SK-N-SH treated with all-trans-retinoic acid at 6 μM for 48 hours (cell line): ENCODE results near the gene ZNF618.

Experiments used
- ATAC-seq: fragments of 200-7000 bp; cut with Tn5 transposase; 3 replicates; pipeline ENCODE4 v1.9.1; 2020; ENCODE audit warnings: mild to moderate bottlenecking, moderate library complexity
- ARNTL ChIP-seq: fragments of 450-650 bp; formaldehyde crosslinking; IDR thresholded peaks from 2 replicates; pipeline ENCODE4 v1.5.0; 2020; ENCODE audit warnings: low read depth, mild to moderate bottlenecking, moderate library complexity, borderline replicate concordance
- BACH2 ChIP-seq: fragments of 250-450 bp; sonication (Bioruptor Pico); IDR thresholded peaks from 2 replicates; pipeline ENCODE4 v1.9.0; 2021; ENCODE audit warnings: mild to moderate bottlenecking, borderline replicate concordance
- CSDC2 ChIP-seq: fragments of 250-450 bp; sonication (Bioruptor Pico); IDR thresholded peaks from 2 replicates; pipeline ENCODE4 v1.5.0; 2020; ENCODE audit warnings: mild to moderate bottlenecking, moderate library complexity
- ESRRG ChIP-seq: fragments of 250-450 bp; sonication (Bioruptor Pico); IDR thresholded peaks from 2 replicates; pipeline ENCODE4 v1.6.1; 2021; ENCODE audit warnings: mild to moderate bottlenecking
- GLIS3 ChIP-seq: fragments of 250-450 bp; sonication (Bioruptor Pico); IDR thresholded peaks from 2 replicates; pipeline ENCODE4 v1.5.0; 2020; ENCODE audit warnings: mild to moderate bottlenecking, moderate library complexity
- OSR1 ChIP-seq: fragments of 250-450 bp; sonication (Bioruptor Pico); IDR thresholded peaks from 2 replicates; pipeline ENCODE4 v1.8.0; 2022; ENCODE audit warnings: moderate library complexity, mild to moderate bottlenecking, inconsistent platforms
- RARB ChIP-seq: fragments of 250-450 bp; sonication (Bioruptor Pico); IDR thresholded peaks from 2 replicates; pipeline ENCODE4 v1.8.0; 2021; ENCODE audit warnings: mild to moderate bottlenecking, moderate library complexity
- SNAI2 ChIP-seq: fragments of 250-450 bp; sonication (Bioruptor Pico); IDR thresholded peaks from 2 replicates; pipeline ENCODE4 v1.5.0; 2020; ENCODE audit warnings: mild to moderate bottlenecking, moderate library complexity
- TCF4 ChIP-seq: fragments of 250-450 bp; sonication (Bioruptor Pico); IDR thresholded peaks from 2 replicates; pipeline ENCODE4 v1.8.0; 2021; ENCODE audit warnings: mild to moderate bottlenecking, moderate library complexity, borderline replicate concordance
- TSHZ2 ChIP-seq: fragments of 250-450 bp; sonication (Bioruptor Pico); IDR thresholded peaks from 2 replicates; pipeline ENCODE4 v1.5.0; 2020; ENCODE audit warnings: mild to moderate bottlenecking, moderate library complexity
- ZC3H10 ChIP-seq: fragments of 250-450 bp; sonication (Bioruptor Pico); IDR thresholded peaks from 2 replicates; pipeline ENCODE4 v1.5.1; 2021; ENCODE audit warnings: mild to moderate bottlenecking, moderate library complexity
- ZFP30 ChIP-seq: fragments of 450-650 bp; formaldehyde crosslinking; IDR thresholded peaks from 2 replicates; pipeline ENCODE4 v1.5.0; 2022; ENCODE audit warnings: mild to moderate bottlenecking, moderate library complexity
- ZNF70 ChIP-seq: fragments of 450-650 bp; formaldehyde crosslinking; IDR thresholded peaks from 2 replicates; pipeline ENCODE4 v1.5.0; 2020; ENCODE audit warnings: mild to moderate bottlenecking, moderate library complexity
- ZNF8 ChIP-seq: fragments of 450-650 bp; formaldehyde crosslinking; IDR thresholded peaks from 2 replicates; pipeline ENCODE4 v1.5.0; 2020; ENCODE audit warnings: mild to moderate bottlenecking, moderate library complexity
- TF ChIP-seq, protein P1 (sequence below): fragments of 250-450 bp; sonication (Bioruptor Pico); IDR thresholded peaks from 2 replicates; pipeline ENCODE4 v1.5.1; 2020; ENCODE audit warnings: low read depth, mild to moderate bottlenecking, moderate library complexity
- TF ChIP-seq, protein P2 (sequence below): fragments of 250-450 bp; sonication (Bioruptor Pico); IDR thresholded peaks from 2 replicates; pipeline ENCODE4 v1.8.0; 2021; ENCODE audit warnings: low read depth, mild to moderate bottlenecking, moderate library complexity, borderline replicate concordance
- TF ChIP-seq, protein P3 (sequence below): fragments of 250-450 bp; sonication (Bioruptor Pico); IDR thresholded peaks from 2 replicates; pipeline ENCODE4 v1.8.0; 2020; ENCODE audit warnings: mild to moderate bottlenecking, moderate library complexity, borderline replicate concordance
- TF ChIP-seq, protein P4 (sequence below): fragments of 250-450 bp; sonication (Bioruptor Pico); IDR thresholded peaks from 2 replicates; pipeline ENCODE4 v1.5.1; 2021; ENCODE audit warnings: mild to moderate bottlenecking, moderate library complexity

Gene ZNF618

GRCh38 chr9:114015607-114016006, 139.5 kb downstream of the ZNF618 start:
- no peak for ATAC-seq
- no peak for TF ChIP-seq ZC3H10
- no peak for TF ChIP-seq ZNF70 (CRISPR knock-in tag)
- no peak for TF ChIP-seq ARNTL (CRISPR knock-in tag)
- TF ChIP-seq TSHZ2 (CRISPR knock-in tag): no peak
- TF ChIP-seq CSDC2 (CRISPR knock-in tag): no peak
- TF ChIP-seq, protein P1, sequence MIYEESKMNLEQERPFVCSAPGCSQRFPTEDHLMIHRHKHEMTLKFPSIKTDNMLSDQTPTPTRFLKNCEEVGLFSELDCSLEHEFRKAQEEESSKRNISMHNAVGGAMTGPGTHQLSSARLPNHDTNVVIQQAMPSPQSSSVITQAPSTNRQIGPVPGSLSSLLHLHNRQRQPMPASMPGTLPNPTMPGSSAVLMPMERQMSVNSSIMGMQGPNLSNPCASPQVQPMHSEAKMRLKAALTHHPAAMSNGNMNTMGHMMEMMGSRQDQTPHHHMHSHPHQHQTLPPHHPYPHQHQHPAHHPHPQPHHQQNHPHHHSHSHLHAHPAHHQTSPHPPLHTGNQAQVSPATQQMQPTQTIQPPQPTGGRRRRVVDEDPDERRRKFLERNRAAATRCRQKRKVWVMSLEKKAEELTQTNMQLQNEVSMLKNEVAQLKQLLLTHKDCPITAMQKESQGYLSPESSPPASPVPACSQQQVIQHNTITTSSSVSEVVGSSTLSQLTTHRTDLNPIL (CRISPR knock-in tag): no peak
- no peak for TF ChIP-seq SNAI2 (CRISPR knock-in tag)
- no peak for TF ChIP-seq ZFP30 (CRISPR knock-in tag)
- TF ChIP-seq, protein P2, sequence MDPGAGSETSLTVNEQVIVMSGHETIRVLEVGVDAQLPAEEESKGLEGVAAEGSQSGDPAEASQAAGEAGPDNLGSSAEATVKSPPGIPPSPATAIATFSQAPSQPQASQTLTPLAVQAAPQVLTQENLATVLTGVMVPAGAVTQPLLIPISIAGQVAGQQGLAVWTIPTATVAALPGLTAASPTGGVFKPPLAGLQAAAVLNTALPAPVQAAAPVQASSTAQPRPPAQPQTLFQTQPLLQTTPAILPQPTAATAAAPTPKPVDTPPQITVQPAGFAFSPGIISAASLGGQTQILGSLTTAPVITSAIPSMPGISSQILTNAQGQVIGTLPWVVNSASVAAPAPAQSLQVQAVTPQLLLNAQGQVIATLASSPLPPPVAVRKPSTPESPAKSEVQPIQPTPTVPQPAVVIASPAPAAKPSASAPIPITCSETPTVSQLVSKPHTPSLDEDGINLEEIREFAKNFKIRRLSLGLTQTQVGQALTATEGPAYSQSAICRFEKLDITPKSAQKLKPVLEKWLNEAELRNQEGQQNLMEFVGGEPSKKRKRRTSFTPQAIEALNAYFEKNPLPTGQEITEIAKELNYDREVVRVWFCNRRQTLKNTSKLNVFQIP (CRISPR knock-in tag): no peak
- no peak for TF ChIP-seq ESRRG (CRISPR knock-in tag)
- TF ChIP-seq TCF4 (CRISPR knock-in tag): no peak
- TF ChIP-seq RARB: no peak
- TF ChIP-seq ZNF8: no peak
- TF ChIP-seq, protein P3, sequence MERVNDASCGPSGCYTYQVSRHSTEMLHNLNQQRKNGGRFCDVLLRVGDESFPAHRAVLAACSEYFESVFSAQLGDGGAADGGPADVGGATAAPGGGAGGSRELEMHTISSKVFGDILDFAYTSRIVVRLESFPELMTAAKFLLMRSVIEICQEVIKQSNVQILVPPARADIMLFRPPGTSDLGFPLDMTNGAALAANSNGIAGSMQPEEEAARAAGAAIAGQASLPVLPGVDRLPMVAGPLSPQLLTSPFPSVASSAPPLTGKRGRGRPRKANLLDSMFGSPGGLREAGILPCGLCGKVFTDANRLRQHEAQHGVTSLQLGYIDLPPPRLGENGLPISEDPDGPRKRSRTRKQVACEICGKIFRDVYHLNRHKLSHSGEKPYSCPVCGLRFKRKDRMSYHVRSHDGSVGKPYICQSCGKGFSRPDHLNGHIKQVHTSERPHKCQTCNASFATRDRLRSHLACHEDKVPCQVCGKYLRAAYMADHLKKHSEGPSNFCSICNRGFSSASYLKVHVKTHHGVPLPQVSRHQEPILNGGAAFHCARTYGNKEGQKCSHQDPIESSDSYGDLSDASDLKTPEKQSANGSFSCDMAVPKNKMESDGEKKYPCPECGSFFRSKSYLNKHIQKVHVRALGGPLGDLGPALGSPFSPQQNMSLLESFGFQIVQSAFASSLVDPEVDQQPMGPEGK (CRISPR knock-in tag): no peak
- TF ChIP-seq, protein P4, sequence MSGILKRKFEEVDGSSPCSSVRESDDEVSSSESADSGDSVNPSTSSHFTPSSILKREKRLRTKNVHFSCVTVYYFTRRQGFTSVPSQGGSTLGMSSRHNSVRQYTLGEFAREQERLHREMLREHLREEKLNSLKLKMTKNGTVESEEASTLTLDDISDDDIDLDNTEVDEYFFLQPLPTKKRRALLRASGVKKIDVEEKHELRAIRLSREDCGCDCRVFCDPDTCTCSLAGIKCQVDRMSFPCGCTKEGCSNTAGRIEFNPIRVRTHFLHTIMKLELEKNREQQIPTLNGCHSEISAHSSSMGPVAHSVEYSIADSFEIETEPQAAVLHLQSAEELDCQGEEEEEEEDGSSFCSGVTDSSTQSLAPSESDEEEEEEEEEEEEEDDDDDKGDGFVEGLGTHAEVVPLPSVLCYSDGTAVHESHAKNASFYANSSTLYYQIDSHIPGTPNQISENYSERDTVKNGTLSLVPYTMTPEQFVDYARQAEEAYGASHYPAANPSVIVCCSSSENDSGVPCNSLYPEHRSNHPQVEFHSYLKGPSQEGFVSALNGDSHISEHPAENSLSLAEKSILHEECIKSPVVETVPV (CRISPR knock-in tag): no peak
- TF ChIP-seq, all 23 proteins: peak for 0

DNA sequence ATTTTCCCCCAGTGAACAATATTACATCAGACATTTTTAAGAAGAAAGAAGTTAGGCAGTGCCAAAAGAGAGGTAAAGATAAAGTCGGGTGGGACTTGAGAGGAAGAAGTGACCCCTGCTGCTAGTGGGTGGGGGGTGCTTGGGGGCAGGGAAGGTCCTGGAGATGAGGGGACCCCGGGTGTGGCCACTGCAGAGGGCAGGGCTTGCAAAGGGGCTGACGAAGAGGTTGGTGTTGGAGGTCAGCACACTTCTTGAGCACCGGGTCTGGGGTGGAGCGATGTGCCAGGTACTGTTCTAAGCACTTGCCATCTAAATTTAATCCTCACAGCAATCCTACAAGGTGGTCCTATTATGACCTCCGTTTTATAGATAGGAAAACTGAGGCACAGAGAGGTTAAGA, 140.0 kb downstream of the ZNF618 start:
- TF ChIP-seq SNAI2 (CRISPR knock-in tag) (no peak), OSR1 (CRISPR knock-in tag) (no peak)
- TF ChIP-seq, protein P1 (CRISPR knock-in tag): no peak
- ATAC-seq: no peak

DNA sequence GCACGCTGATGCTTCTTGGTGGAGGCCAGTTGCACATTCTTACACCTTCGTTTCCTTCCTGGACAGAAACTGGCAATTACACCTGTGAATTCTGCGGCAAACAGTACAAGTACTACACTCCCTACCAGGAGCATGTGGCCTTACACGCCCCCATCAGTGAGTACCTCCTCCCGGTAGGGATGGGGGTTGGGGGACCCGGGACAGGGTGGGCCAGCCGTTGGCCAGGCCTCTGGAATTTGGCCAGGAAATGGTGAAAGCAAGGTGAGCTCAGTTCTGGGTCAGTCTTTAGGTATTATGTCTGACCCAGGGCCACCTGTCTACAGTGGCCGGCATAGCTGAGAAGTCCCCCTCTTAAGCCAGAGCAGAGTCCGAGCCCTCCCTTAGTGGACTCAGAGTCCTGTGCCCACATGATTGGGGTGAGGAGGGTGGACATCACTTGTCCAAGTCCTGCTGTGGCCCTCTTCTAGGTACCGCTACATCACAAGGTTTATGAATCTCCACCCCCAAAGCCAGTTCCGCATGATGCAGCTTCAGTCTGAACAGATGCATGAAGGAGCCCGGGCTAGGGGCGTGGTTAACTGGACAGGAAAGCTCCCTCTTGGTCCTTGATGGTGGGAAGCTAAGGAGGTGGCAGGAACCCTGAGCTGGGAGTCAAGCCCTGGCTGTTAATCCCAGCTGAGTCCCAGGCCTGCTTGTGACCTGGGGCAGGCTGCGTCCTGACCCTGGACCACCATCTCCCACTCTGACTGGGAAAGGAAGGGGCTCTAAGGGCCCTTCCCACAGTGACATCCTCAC, 140.7 kb downstream of the ZNF618 start:
- no peak for ATAC-seq
- TF ChIP-seq, protein P2 (CRISPR knock-in tag): no peak
- TF ChIP-seq SNAI2 (CRISPR knock-in tag): no peak
- no peak for TF ChIP-seq TCF4 (CRISPR knock-in tag)
- TF ChIP-seq OSR1 (CRISPR knock-in tag): no peak
- TF ChIP-seq, protein P4 (CRISPR knock-in tag): no peak
- no peak for TF ChIP-seq BACH2 (CRISPR knock-in tag)
- no peak for TF ChIP-seq GLIS3 (CRISPR knock-in tag)
- no peak for TF ChIP-seq RARB
- TF ChIP-seq CSDC2 (CRISPR knock-in tag): no peak
- TF ChIP-seq ZNF8: no peak
- no peak for TF ChIP-seq TSHZ2 (CRISPR knock-in tag)
- TF ChIP-seq ZNF70 (CRISPR knock-in tag): no peak
